Kidney glomerular epithelial cell (primary cell): Measurements from ENCODE around the gene METRN.
"Not testable (repeated sequence)": the region's sequence is repeated elsewhere in the genome, so short reads cannot be mapped to it uniquely, and the experiment has no call there.

Source experiments
- DNase-seq: peaks from one replicate; lab custom pipeline; 2025; lab: John Stamatoyannopoulos, UW

METRN gene

GRCh38 chr16:691242-691641, 23.7 kb upstream of the METRN start:
- not testable (repeated sequence) for DNase-seq

- DNase-seq = no peak
Observed at GRCh38 chr16:692356-693108, 22.4 kb upstream of the METRN start.

- no peak for DNase-seq
Observed at GRCh38 chr16:693364-693763, 21.6 kb upstream of the METRN start.

- DNase-seq = no peak
Observed at GRCh38 chr16:693766-694165, 21.2 kb upstream of the METRN start.

- DNase-seq = no peak
Observed at GRCh38 chr16:694187-694862, 20.6 kb upstream of the METRN start.

- DNase-seq = no peak
Observed at GRCh38 chr16:694863-695354, 20.0 kb upstream of the METRN start.

- DNase-seq = no peak
Observed at GRCh38 chr16:695355-696089, 19.4 kb upstream of the METRN start.

- DNase-seq = no peak
Observed at GRCh38 chr16:698911-699671, 15.8 kb upstream of the METRN start.

GRCh38 chr16:700684-701584, 14.0 kb upstream of the METRN start:
- DNase-seq = no peak

GRCh38 chr16:702341-702740, 12.6 kb upstream of the METRN start:
- DNase-seq = no peak

GRCh38 chr16:703406-703805, 11.5 kb upstream of the METRN start:
- DNase-seq = no peak

- DNase-seq = no peak
Observed at GRCh38 chr16:704047-704446, 10.9 kb upstream of the METRN start.

GRCh38 chr16:704552-705380, 10.2 kb upstream of the METRN start:
- DNase-seq = no peak

GRCh38 chr16:705431-706188, 9.3 kb upstream of the METRN start, which contains the start of gene FBXL16:
Gene FBXL16, minus strand, starts transcription at chr16:705801. Its CDS starts 8,396 bp downstream, at chr16:697405.
- DNase-seq = no peak

- no peak for DNase-seq
Observed at GRCh38 chr16:706189-707061, 8.5 kb upstream of the METRN start.

GRCh38 chr16:707062-707538, 7.8 kb upstream of the METRN start:
- DNase-seq = no peak

GRCh38 chr16:708019-708418, 6.9 kb upstream of the METRN start:
- no peak for DNase-seq

- DNase-seq = no peak
Observed at GRCh38 chr16:708959-709358, 6.0 kb upstream of the METRN start.
